SK-N-SH (cell line): ENCODE measurements around the gene MASP1. TPM values are rescaled to one million over a fixed set of nuclear protein-coding genes. Genes with fewer than 3 reads are reported as not detected.

Experiments used
- CTCF ChIA-PET: fragments of 300-600, 350-600 bp; formaldehyde crosslinking; extraction: SDS; loops from one replicate; lab custom pipeline; 2021; lab: Yijun Ruan, JAX
- POLR2A ChIA-PET: fragments of 350-600 bp; sonication (Branson Sonifier 250); formaldehyde crosslinking; extraction: SDS; loops from one replicate; lab custom pipeline; 2020; ENCODE audit warnings: antibody characterized with exemption, inconsistent platforms; lab: Yijun Ruan, JAX
- DNase-seq: peaks from one replicate; pipeline ENCODE4 v3.0.0; 2012
- H2AFZ ChIP-seq: fragments of 200-600 bp; sonication (generic); 2 replicates; pipeline ENCODE4 v1.8.1; 2016; ENCODE audit warnings: antibody characterized with exemption, mild to moderate bottlenecking, low read depth
- H3F3A ChIP-seq: fragments of 200-600 bp; sonication (generic); replicated peaks from 2 replicates; pipeline ENCODE3; 2016; ENCODE audit warnings: antibody characterized with exemption, mild to moderate bottlenecking; ENCODE audit not compliant: insufficient read depth
- H3K27ac ChIP-seq, 2 experiments: fragments of 200-500 bp in 1 of 2; fragments of 200-600 bp in 1 of 2; sonication (Bioruptor generic) in 1 of 2; sonication (generic), shearing (Covaris generic) in 1 of 2; 2 replicates each; pipeline versions ENCODE4 v1.5.1 to v1.6.1; 2014 to 2016; ENCODE audit warnings: low read depth in 2 of 2, inconsistent platforms in 1 of 2, low read length in 1 of 2, mild to moderate bottlenecking in 1 of 2, mixed read lengths in 1 of 2
- H3K27me3 ChIP-seq: fragments of 200-600 bp; sonication (generic), shearing (Covaris generic); 2 replicates; pipeline ENCODE4 v1.6.1; 2016; ENCODE audit warnings: mixed run types; ENCODE audit not compliant: insufficient read depth
- H3K36me3 ChIP-seq, 2 experiments: fragments of 200-500 bp in 1 of 2; fragments of 200-600 bp in 1 of 2; sonication (Bioruptor generic) in 1 of 2; sonication (generic) in 1 of 2; replicated peaks in 1 of 2; 2 replicates each; pipeline versions ENCODE3 to v1.5.1; 2014 to 2016; ENCODE audit warnings: low read length in 1 of 2, mild to moderate bottlenecking in 1 of 2; ENCODE audit not compliant: insufficient read depth in 2 of 2, control insufficient read depth in 1 of 2
- H3K4me1 ChIP-seq, 2 experiments: fragments of 200-500 bp in 1 of 2; fragments of 200-600 bp in 1 of 2; sonication (Bioruptor generic) in 1 of 2; sonication (generic), shearing (Covaris generic) in 1 of 2; 2 replicates each; pipeline versions ENCODE4 v1.5.1 to v1.6.1; 2014 to 2016; ENCODE audit warnings: low read depth in 1 of 2, low read length in 1 of 2, mixed run types in 1 of 2; ENCODE audit not compliant: insufficient read depth in 2 of 2, control insufficient read depth in 1 of 2
- H3K4me2 ChIP-seq: fragments of 200-600 bp; sonication (generic), shearing (Covaris generic); 2 replicates; pipeline ENCODE4 v1.6.1; 2017; ENCODE audit warnings: mixed run types
- H3K4me3 ChIP-seq, 2 experiments: fragments of 200-500 bp in 1 of 2; fragments of 200-600 bp in 1 of 2; sonication (Bioruptor generic) in 1 of 2; sonication (generic), shearing (Covaris generic) in 1 of 2; 2 replicates each; pipeline versions ENCODE4 v1.5.1 to v1.8.1; 2014 to 2016; ENCODE audit warnings: low read depth in 2 of 2, inconsistent platforms in 1 of 2, low read length in 1 of 2, mild to moderate bottlenecking in 1 of 2, mixed read lengths in 1 of 2, moderate library complexity in 1 of 2
- H3K79me2 ChIP-seq: fragments of 200-600 bp; sonication (generic); 2 replicates; pipeline ENCODE4 v1.8.1; 2017; ENCODE audit warnings: mild to moderate bottlenecking; ENCODE audit not compliant: insufficient read depth
- H3K9ac ChIP-seq: fragments of 200-600 bp; sonication (generic); 2 replicates; pipeline ENCODE4 v1.6.1; 2017; ENCODE audit warnings: mixed run types
- H3K9me2 ChIP-seq: fragments of 200-600 bp; sonication (generic); 2 replicates; pipeline ENCODE4 v1.6.1; 2017; ENCODE audit warnings: mixed run types
- H3K9me3 ChIP-seq: fragments of 200-600 bp; sonication (generic); 2 replicates; pipeline ENCODE4 v1.6.1; 2017; ENCODE audit warnings: mixed run types, mild to moderate bottlenecking, moderate library complexity
- H4K20me1 ChIP-seq: fragments of 200-600 bp; sonication (generic); 2 replicates; pipeline ENCODE4 v1.6.1; 2017; ENCODE audit warnings: mild to moderate bottlenecking, mixed run types; ENCODE audit not compliant: insufficient read depth
- EZH2phosphoT487 ChIP-seq: fragments of 200-600 bp; sonication (generic); IDR thresholded peaks from 2 replicates; pipeline ENCODE4 v1.6.1; 2017; ENCODE audit warnings: low read depth, mixed run types, mild to moderate bottlenecking, antibody characterized with exemption, moderate library complexity, borderline replicate concordance
- FOXJ3 ChIP-seq: sonication (generic); formaldehyde crosslinking; IDR thresholded peaks from 2 replicates; pipeline ENCODE4 v1.5.1; 2020; ENCODE audit warnings: mild to moderate bottlenecking, missing genetic modification reagents
- GATA2 ChIP-seq: sonication (generic); formaldehyde crosslinking; IDR thresholded peaks from 2 replicates; pipeline ENCODE4 v1.5.0; 2020; ENCODE audit warnings: mild to moderate bottlenecking, missing genetic modification reagents
- IRF3 ChIP-seq: fragments of 150-350 bp; IDR thresholded peaks from 2 replicates; pipeline ENCODE4 v1.6.1; 2016; ENCODE audit warnings: mild to moderate bottlenecking, low read depth, low read length
- JUND ChIP-seq: IDR thresholded peaks from 2 replicates; pipeline ENCODE4 v1.4.0; 2012
- MXI1 ChIP-seq: IDR thresholded peaks from 2 replicates; pipeline ENCODE4 v1.6.1; 2012; ENCODE audit warnings: mild to moderate bottlenecking, low read depth, low read length, improper control_type of control experiment
- NFIC ChIP-seq: IDR thresholded peaks from 2 replicates; pipeline ENCODE4 v1.4.0; 2012; ENCODE audit warnings: borderline replicate concordance
- NRF1 ChIP-seq: IDR thresholded peaks from 2 replicates; pipeline ENCODE4 v1.6.1; 2012; ENCODE audit warnings: low read depth, mild to moderate bottlenecking, low read length
- PBX3 ChIP-seq: IDR thresholded peaks from 2 replicates; pipeline ENCODE4; 2012
- POLR2AphosphoS5 ChIP-seq: IDR thresholded peaks from 2 replicates; pipeline ENCODE4 v1.6.1; 2012; ENCODE audit warnings: low read depth, low read length
- SIN3A ChIP-seq: IDR thresholded peaks from 2 replicates; pipeline ENCODE4 v1.6.1; 2012; ENCODE audit warnings: low read depth, mild to moderate bottlenecking, low read length, moderate library complexity, borderline replicate concordance
- SMC3 ChIP-seq: IDR thresholded peaks from 2 replicates; pipeline ENCODE4 v1.6.1; 2012; ENCODE audit warnings: low read depth, low read length, improper control_type of control experiment
- TAF1 ChIP-seq: IDR thresholded peaks from 2 replicates; pipeline ENCODE4 v1.6.1; 2012; ENCODE audit warnings: low read depth, mild to moderate bottlenecking, low read length, moderate library complexity, borderline replicate concordance
- USF1 ChIP-seq: IDR thresholded peaks from 2 replicates; pipeline ENCODE4 v1.4.0; 2012; ENCODE audit warnings: low read depth, borderline replicate concordance
- USF2 ChIP-seq: fragments of 150-350 bp; IDR thresholded peaks from 2 replicates; pipeline ENCODE4 v1.6.1; 2017; ENCODE audit warnings: antibody characterized with exemption, low read length, low read depth, borderline replicate concordance
- YY1 ChIP-seq: IDR thresholded peaks from 2 replicates; pipeline ENCODE4 v1.4.0; 2012; ENCODE audit warnings: low read depth, mild to moderate bottlenecking
- ZBTB33 ChIP-seq: IDR thresholded peaks from 2 replicates; pipeline ENCODE4 v1.4.0; 2012; ENCODE audit warnings: low read depth, borderline replicate concordance
- WGBS: methylation state at CpG from one replicate; pipeline ENCODE4 v1.1.6; 2017; ENCODE audit warnings: low lambda C conversion rate; 5-methylcytosine and 5-hydroxymethylcytosine counted together
- polyA plus RNA-seq, 3 experiments: library from polyadenylated mRNA; depleted of rRNA; stranded (reverse); fragments of >200 nt; gene quantifications; 2 replicates each; pipeline ENCODE4 v1.2.3, GENCODE V29; 2012
- TF ChIP-seq, protein P1 (sequence below): IDR thresholded peaks from 2 replicates; pipeline ENCODE4 v1.4.0; 2012; ENCODE audit warnings: low read depth

The MASP1 gene
- polyA plus RNA-seq, 1 of the 3 experiments (the other 2 are of a cell fraction) = not detected

DNA sequence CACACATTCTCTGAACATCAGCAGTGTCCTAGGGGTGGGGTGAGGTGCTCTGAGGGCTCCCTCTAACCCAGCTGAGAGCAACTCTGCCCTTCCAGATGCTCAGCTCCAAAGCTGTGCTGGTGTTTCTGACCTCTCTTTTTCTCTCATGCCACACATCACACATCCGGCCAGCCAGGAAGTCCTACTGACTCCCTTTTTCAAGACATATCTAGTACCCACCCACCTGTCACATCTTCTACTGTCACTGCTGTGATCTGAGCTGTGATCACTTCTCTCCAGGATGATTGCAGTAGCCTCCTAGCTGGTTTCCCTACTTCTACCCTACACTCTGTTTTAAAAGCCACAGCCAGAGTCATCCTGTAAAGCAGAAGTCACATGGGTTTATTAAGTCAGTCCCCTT is 30.2 kb upstream of the MASP1 start:
- WGBS = 19% methylated on average over 1 of the region's 1 CpG
- POLR2A ChIA-PET = no interaction called here

More for the DNA sequence above, 30.2 kb upstream of the MASP1 start:
- no peak overlapping the region for H2AFZ ChIP-seq
- H3K4me1 ChIP-seq = no peaks in the 10 kb centered on the region; a peak in 1 of 4 replicates
- H3F3A ChIP-seq = no peaks in the 10 kb centered on the region
- no peak overlapping the region for H3K9ac ChIP-seq
- H3K36me3 ChIP-seq = no peaks in the 10 kb centered on the region
- H4K20me1 ChIP-seq = no peaks in the 10 kb centered on the region
- H3K27ac ChIP-seq = no peak overlapping the region
- no peak for TF ChIP-seq JUND
- TF ChIP-seq ZBTB33 = no peak
- TF ChIP-seq USF2 = no peak
- TF ChIP-seq IRF3 = no peak
- no peak for TF ChIP-seq FOXJ3 (CRISPR knock-in tag)
- TF ChIP-seq, protein P1, sequence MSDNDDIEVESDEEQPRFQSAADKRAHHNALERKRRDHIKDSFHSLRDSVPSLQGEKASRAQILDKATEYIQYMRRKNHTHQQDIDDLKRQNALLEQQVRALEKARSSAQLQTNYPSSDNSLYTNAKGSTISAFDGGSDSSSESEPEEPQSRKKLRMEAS = no peak
- no peak for TF ChIP-seq TAF1
- no peak for TF ChIP-seq SIN3A
- TF ChIP-seq YY1 = no peak
- TF ChIP-seq PBX3 = no peak
- no peak for TF ChIP-seq MXI1
- TF ChIP-seq NRF1 = no peak
- TF ChIP-seq EZH2phosphoT487 = no peak
- TF ChIP-seq GATA2 (CRISPR knock-in tag) = no peak
- TF ChIP-seq USF1 = no peak
- TF ChIP-seq POLR2AphosphoS5 = no peak
- no peak for TF ChIP-seq NFIC
- TF ChIP-seq SMC3 = no peak
- TF ChIP-seq, all 33 proteins: peak for 0
- no peak for DNase-seq
- Histone ChIP-seq H3K79me2 (no peaks in the 10 kb centered on the region), H3K9me2 (no peaks in the 10 kb centered on the region), H3K9me3 (no peaks in the 10 kb centered on the region), H3K4me3 (no peak overlapping the region), H3K4me2 (no peak overlapping the region), H3K27me3 (peaks cover 11% of the 10 kb centered on the region; the same call in 1 of the 2 replicates)
- CTCF ChIA-PET = interaction anchor here (0.8 to 7.8 kb wide), 3 partner anchors 90 to 392 kb away, joined by 3 to 192 read pairs (median 3); no protein-coding TSS in a partner anchor
